ENCODE results near the gene CD8A. TPM values are rescaled to one million over a fixed set of nuclear protein-coding genes. Genes with fewer than 3 reads are reported as not detected.

CD8A gene
- total and polyA plus RNA-seq, 2 of the 8 experiments (the other 6 are each of a cell fraction or from before 2014, with no cell fraction given), result 0.14 to 0.39 TPM

GRCh38 chr2:86774862-86775261 is 15.9 kb downstream of the CD8A start (continued):
- TF ChIP-seq CHD7 (IDR thresholded peaks at IDR 0.05; ENCODE audit: insufficient replicate concordance, low read length) (no peak), SIRT6 (IDR thresholded peaks at IDR 0.05; ENCODE audit: low read length) (no peak), FOSL1 (IDR thresholded peaks at IDR 0.05; ENCODE audit: insufficient read depth, low read depth, low read length) (no peak), NRF1 (IDR thresholded peaks at IDR 0.05; ENCODE audit: low read depth, low read length) (no peak), RBBP5 (IDR thresholded peaks at IDR 0.05; ENCODE audit: borderline replicate concordance, low read depth, low read length) (no peak), CEBPB (IDR thresholded peaks at IDR 0.05; ENCODE audit: low read depth, low read length) (no peak)
